IMR-90 (cell line): Measurements from ENCODE around the gene GRID1. TPM values are rescaled to one million over a fixed set of nuclear protein-coding genes. Genes with fewer than 3 reads are reported as not detected.

Experiments used
- ATAC-seq: fragments of 200-7000 bp; cut with Tn5 transposase; 2 replicates; pipeline ENCODE4 v1.9.1; 2020; ENCODE audit warnings: low read depth, mild to moderate bottlenecking, moderate library complexity
- BruUV-seq: library from RNA; stranded (reverse); fragments of 400-500 nt; replicated peaks from 2 replicates; lab custom pipeline; 2021; lab: Mats Ljungman, UMichigan
- CTCF ChIA-PET: fragments of 300-600 bp; formaldehyde crosslinking; extraction: SDS; loops from one replicate; lab custom pipeline; 2021; ENCODE audit warnings: antibody characterized with exemption; lab: Yijun Ruan, JAX
- POLR2A ChIA-PET: fragments of 300-600 bp; sonication (Branson Sonifier 250); formaldehyde crosslinking; loops from one replicate; lab custom pipeline; 2022; ENCODE audit warnings: antibody characterized with exemption; ENCODE audit not compliant: unreplicated experiment; lab: Charles Lee
- DNase-seq: peaks from one replicate; pipeline ENCODE4 v3.0.0; 2013
- H2AFZ ChIP-seq: replicated peaks from 2 replicates; pipeline ENCODE3; 2013; ENCODE audit warnings: low read length, mild to moderate bottlenecking; ENCODE audit not compliant: poor library complexity
- H2AK5ac ChIP-seq: 2 replicates; pipeline ENCODE4 v1.6.1; 2013; ENCODE audit warnings: low read depth, low read length, inconsistent platforms
- H2AK9ac ChIP-seq: replicated peaks from 2 replicates; pipeline ENCODE3; 2013; ENCODE audit warnings: mild to moderate bottlenecking, low read depth, low read length, moderate library complexity; ENCODE audit not compliant: poor library complexity
- H2BK120ac ChIP-seq: 2 replicates; pipeline ENCODE4 v1.6.1; 2013; ENCODE audit warnings: low read depth, low read length, inconsistent platforms
- H2BK15ac ChIP-seq: 3 replicates; pipeline ENCODE4 v1.6.1; 2013; ENCODE audit warnings: low read depth, low read length, inconsistent platforms
- H2BK20ac ChIP-seq: 2 replicates; pipeline ENCODE4 v1.6.1; 2013; ENCODE audit warnings: low read depth, mild to moderate bottlenecking, inconsistent platforms, low read length, moderate library complexity
- H2BK5ac ChIP-seq: 2 replicates; pipeline ENCODE4 v1.6.1; 2013; ENCODE audit warnings: mild to moderate bottlenecking, low read depth, low read length, inconsistent platforms; ENCODE audit not compliant: poor library complexity, severe bottlenecking
- H3K14ac ChIP-seq: replicated peaks from 2 replicates; pipeline ENCODE4 v1.6.1; 2013; ENCODE audit warnings: low read depth, low read length, inconsistent platforms
- H3K18ac ChIP-seq: 2 replicates; pipeline ENCODE4 v1.6.1; 2013; ENCODE audit warnings: low read depth, low read length, control low read depth
- H3K23ac ChIP-seq: 2 replicates; pipeline ENCODE4 v1.6.1; 2013; ENCODE audit warnings: low read depth, low read length, inconsistent platforms
- H3K27ac ChIP-seq: 2 replicates; pipeline ENCODE4 v1.5.1; 2013; ENCODE audit warnings: mild to moderate bottlenecking, control low read depth, low read length; ENCODE audit not compliant: insufficient read depth
- H3K27me3 ChIP-seq: 2 replicates; pipeline ENCODE4 v1.6.1; 2013; ENCODE audit warnings: low read length; ENCODE audit not compliant: control insufficient read depth, insufficient read depth
- H3K36me3 ChIP-seq: 2 replicates; pipeline ENCODE4 v1.6.1; 2013; ENCODE audit warnings: low read length, mixed read lengths; ENCODE audit not compliant: control insufficient read depth, insufficient read depth
- H3K4ac ChIP-seq: 2 replicates; pipeline ENCODE4 v1.6.1; 2013; ENCODE audit warnings: low read depth, low read length, inconsistent platforms
- H3K4me1 ChIP-seq: 2 replicates; pipeline ENCODE4 v1.6.1; 2013; ENCODE audit warnings: low read length, mixed read lengths; ENCODE audit not compliant: control insufficient read depth, insufficient read depth
- H3K4me2 ChIP-seq: 2 replicates; pipeline ENCODE4 v1.6.1; 2013; ENCODE audit warnings: low read depth, mild to moderate bottlenecking, control low read depth, low read length, moderate library complexity
- H3K4me3 ChIP-seq: 2 replicates; pipeline ENCODE4 v1.5.1; 2013; ENCODE audit warnings: low read depth, mild to moderate bottlenecking, control low read depth, low read length, moderate library complexity; ENCODE audit not compliant: insufficient read depth
- H3K56ac ChIP-seq: 2 replicates; pipeline ENCODE4 v1.6.1; 2013; ENCODE audit warnings: low read length, inconsistent platforms; ENCODE audit not compliant: insufficient read depth; ENCODE audit errors: extremely low read depth
- H3K79me1 ChIP-seq, 2 experiments: 2 replicates each; pipeline ENCODE4 v1.6.1; 2013; ENCODE audit warnings: low read length in 2 of 2, inconsistent platforms in 1 of 2, low read depth in 1 of 2
- H3K9ac ChIP-seq: 2 replicates; pipeline ENCODE4 v1.6.1; 2013; ENCODE audit warnings: low read depth, low read length, control low read depth
- H3K9me1 ChIP-seq: 2 replicates; pipeline ENCODE4 v1.6.1; 2013; ENCODE audit warnings: low read length, inconsistent platforms; ENCODE audit not compliant: insufficient read depth
- H3K9me3 ChIP-seq: 2 replicates; pipeline ENCODE4 v1.6.1; 2013; ENCODE audit warnings: low read length; ENCODE audit not compliant: control insufficient read depth, insufficient read depth
- H4K20me1 ChIP-seq: 2 replicates; pipeline ENCODE4 v1.6.1; 2013; ENCODE audit warnings: low read length, inconsistent platforms; ENCODE audit not compliant: insufficient read depth
- H4K5ac ChIP-seq: 2 replicates; pipeline ENCODE4 v1.6.1; 2013; ENCODE audit warnings: mild to moderate bottlenecking, low read depth, low read length, control low read depth
- H4K8ac ChIP-seq, 2 experiments: 2 replicates each; pipeline ENCODE4 v1.6.1; 2013; ENCODE audit warnings: low read depth in 2 of 2, low read length in 2 of 2, control low read depth in 1 of 2, inconsistent platforms in 1 of 2
- H4K91ac ChIP-seq: 2 replicates; pipeline ENCODE4 v1.6.1; 2013; ENCODE audit warnings: low read depth, low read length, inconsistent platforms; ENCODE audit not compliant: insufficient read depth
- BHLHE40 ChIP-seq: fragments of 150-350 bp; IDR thresholded peaks from 2 replicates; pipeline ENCODE4 v1.6.1; 2016; ENCODE audit warnings: mild to moderate bottlenecking, low read depth, low read length
- NFE2L2 ChIP-seq: fragments of 150-350 bp; IDR thresholded peaks from 2 replicates; pipeline ENCODE4 v1.6.1; 2016; ENCODE audit warnings: low read depth, mild to moderate bottlenecking, low read length
- POLR2A ChIP-seq: IDR thresholded peaks from 2 replicates; pipeline ENCODE4 v1.6.1; 2012; ENCODE audit warnings: mild to moderate bottlenecking, low read depth, low read length
- RAD21 ChIP-seq: IDR thresholded peaks from 2 replicates; pipeline ENCODE4 v1.6.1; 2012; ENCODE audit warnings: low read length, improper control_type of control experiment
- RCOR1 ChIP-seq: IDR thresholded peaks from 2 replicates; pipeline ENCODE4 v1.6.1; 2012; ENCODE audit warnings: mild to moderate bottlenecking, low read length, improper control_type of control experiment; ENCODE audit not compliant: insufficient replicate concordance
- RFX5 ChIP-seq: IDR thresholded peaks from 2 replicates; pipeline ENCODE4 v1.8.0; 2012; ENCODE audit warnings: low read depth, mild to moderate bottlenecking, low read length, moderate library complexity
- WGBS, 2 experiments: methylation state at CpG; one replicate each; pipeline versions ENCODE4 v1.1.5 to v1.1.7; 2013; ENCODE audit warnings: missing lambda C conversion rate in 2 of 2; ENCODE audit not compliant: insufficient read length in 1 of 2; ENCODE audit errors: extremely low coverage in 2 of 2; 5-methylcytosine and 5-hydroxymethylcytosine counted together
- dilution Hi-C: fragments of 300-500 bp; cut with HindIII; formaldehyde crosslinking; loops from one replicate; pipeline ENCODE4 v1.14.3; 2018; ENCODE audit warnings: low sequenced_read_pairs; ENCODE audit not compliant: unreplicated experiment
- in situ Hi-C: fragments of 300-500 bp; cut with MboI; formaldehyde crosslinking; loops from 3 replicates; pipeline ENCODE4 v1.14.3; 2019; ENCODE audit warnings: low sequenced_read_pairs, inconsistent platforms, mixed read lengths
- intact Hi-C: fragments of 100-400 bp; cut with micrococcal nuclease; formaldehyde crosslinking; loops from 2 replicates; pipeline ENCODE4 v1.10.0; 2022
- polyA plus RNA-seq, 3 experiments: library from polyadenylated mRNA; depleted of rRNA; stranded (reverse); fragments of >200 nt; gene quantifications; 2 replicates each; pipeline ENCODE4 v1.2.3, GENCODE V29; 2012; ENCODE audit warnings: low replicate concordance in 1 of 3
- total RNA-seq: library from RNA; depleted of rRNA; stranded (reverse); fragments of >200 nt; gene quantifications from 2 replicates; pipeline ENCODE4 v1.2.3, GENCODE V29; 2012
- TF ChIP-seq, protein P1 (sequence below): fragments of 150-350 bp; IDR thresholded peaks from 2 replicates; pipeline ENCODE4 v1.6.1; 2017; ENCODE audit warnings: mild to moderate bottlenecking, antibody characterized with exemption, low read length, low read depth
- TF ChIP-seq, protein P2 (sequence below): conservative IDR thresholded peaks from 2 replicates; pipeline ENCODE4 v1.5.1; 2012; ENCODE audit warnings: mild to moderate bottlenecking, low read depth, low read length, improper control_type of control experiment

GRID1 gene
- total and polyA plus RNA-seq, 2 of the 4 experiments (the other 2 are of a cell fraction) = not detected

DNA sequence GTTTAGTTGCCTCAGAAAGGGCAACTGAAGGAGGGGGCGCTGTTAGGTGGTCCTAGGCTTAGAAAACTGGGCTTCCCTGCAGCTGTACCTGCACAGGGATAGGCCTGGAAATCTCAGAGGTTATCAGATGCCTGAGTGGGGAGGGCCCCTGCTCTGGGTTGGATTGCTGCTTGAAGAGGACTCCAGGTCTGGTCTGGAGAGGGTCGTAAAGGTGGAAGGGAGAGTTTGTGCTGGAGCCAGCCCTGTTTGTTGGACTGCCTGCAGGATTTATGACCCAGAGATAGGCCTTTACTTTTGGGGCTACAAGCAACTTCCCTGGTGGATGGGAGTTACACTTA lies 765.9 kb downstream of the GRID1 start:
- Histone ChIP-seq H3K4me1 (no peaks in the 10 kb centered on the region), H4K5ac (no peak overlapping the region), H3K23ac (no peak overlapping the region), H3K4ac (no peak overlapping the region), H3K9me3 (peaks cover 33% of the 10 kb centered on the region), H3K27me3 (no peaks in the 10 kb centered on the region), H3K9me1 (no peaks in the 10 kb centered on the region), H2BK5ac (no peak overlapping the region), H2BK15ac (no peak overlapping the region), H3K4me3 (no peak overlapping the region), H3K14ac (no peak overlapping the region), H3K56ac (no peak overlapping the region), H2AFZ (no peak overlapping the region), H3K18ac (no peak overlapping the region), H2BK20ac (no peak overlapping the region), H3K27ac (no peak overlapping the region), H4K91ac (no peak overlapping the region), H2AK5ac (no peak overlapping the region), H2BK120ac (no peak overlapping the region), H3K36me3 (no peaks in the 10 kb centered on the region), H3K4me2 (no peak overlapping the region), H2AK9ac (no peak overlapping the region), H4K8ac (no peak overlapping the region), H4K20me1 (no peaks in the 10 kb centered on the region), H3K79me1 (no peaks in the 10 kb centered on the region), H3K9ac (no peak overlapping the region)
- no peak for DNase-seq
- BruUV-seq = no TSS peak
- ATAC-seq = no peak
- in situ Hi-C loops = no loop called here
- intact Hi-C loops = no loop called here
- TF ChIP-seq POLR2A (no peak), RCOR1 (no peak), BHLHE40 (no peak), RFX5 (no peak), NFE2L2 (no peak), RAD21 (no peak)
- TF ChIP-seq, protein P1, sequence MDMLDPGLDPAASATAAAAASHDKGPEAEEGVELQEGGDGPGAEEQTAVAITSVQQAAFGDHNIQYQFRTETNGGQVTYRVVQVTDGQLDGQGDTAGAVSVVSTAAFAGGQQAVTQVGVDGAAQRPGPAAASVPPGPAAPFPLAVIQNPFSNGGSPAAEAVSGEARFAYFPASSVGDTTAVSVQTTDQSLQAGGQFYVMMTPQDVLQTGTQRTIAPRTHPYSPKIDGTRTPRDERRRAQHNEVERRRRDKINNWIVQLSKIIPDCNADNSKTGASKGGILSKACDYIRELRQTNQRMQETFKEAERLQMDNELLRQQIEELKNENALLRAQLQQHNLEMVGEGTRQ = no peak
- TF ChIP-seq, protein P2, sequence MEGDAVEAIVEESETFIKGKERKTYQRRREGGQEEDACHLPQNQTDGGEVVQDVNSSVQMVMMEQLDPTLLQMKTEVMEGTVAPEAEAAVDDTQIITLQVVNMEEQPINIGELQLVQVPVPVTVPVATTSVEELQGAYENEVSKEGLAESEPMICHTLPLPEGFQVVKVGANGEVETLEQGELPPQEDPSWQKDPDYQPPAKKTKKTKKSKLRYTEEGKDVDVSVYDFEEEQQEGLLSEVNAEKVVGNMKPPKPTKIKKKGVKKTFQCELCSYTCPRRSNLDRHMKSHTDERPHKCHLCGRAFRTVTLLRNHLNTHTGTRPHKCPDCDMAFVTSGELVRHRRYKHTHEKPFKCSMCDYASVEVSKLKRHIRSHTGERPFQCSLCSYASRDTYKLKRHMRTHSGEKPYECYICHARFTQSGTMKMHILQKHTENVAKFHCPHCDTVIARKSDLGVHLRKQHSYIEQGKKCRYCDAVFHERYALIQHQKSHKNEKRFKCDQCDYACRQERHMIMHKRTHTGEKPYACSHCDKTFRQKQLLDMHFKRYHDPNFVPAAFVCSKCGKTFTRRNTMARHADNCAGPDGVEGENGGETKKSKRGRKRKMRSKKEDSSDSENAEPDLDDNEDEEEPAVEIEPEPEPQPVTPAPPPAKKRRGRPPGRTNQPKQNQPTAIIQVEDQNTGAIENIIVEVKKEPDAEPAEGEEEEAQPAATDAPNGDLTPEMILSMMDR = no peak
- ChIA-PET POLR2A (no interaction called here), CTCF (no interaction called here)
- no CpG with 5 or more reads among the region's 2 CpGs for WGBS, 2 experiments
- dilution Hi-C loops = no loop called here
